ENCODE data around the gene HSD17B1. TPM values are rescaled to one million over a fixed set of nuclear protein-coding genes. Genes with fewer than 3 reads are reported as not detected.
"Not testable (repeated sequence)": the region's sequence is repeated elsewhere in the genome, so short reads cannot be mapped to it uniquely, and the experiment has no call there.

Gene HSD17B1, protein sequence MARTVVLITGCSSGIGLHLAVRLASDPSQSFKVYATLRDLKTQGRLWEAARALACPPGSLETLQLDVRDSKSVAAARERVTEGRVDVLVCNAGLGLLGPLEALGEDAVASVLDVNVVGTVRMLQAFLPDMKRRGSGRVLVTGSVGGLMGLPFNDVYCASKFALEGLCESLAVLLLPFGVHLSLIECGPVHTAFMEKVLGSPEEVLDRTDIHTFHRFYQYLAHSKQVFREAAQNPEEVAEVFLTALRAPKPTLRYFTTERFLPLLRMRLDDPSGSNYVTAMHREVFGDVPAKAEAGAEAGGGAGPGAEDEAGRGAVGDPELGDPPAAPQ
- polyA plus RNA-seq (ENCODE audit: insufficient read length in 4 of 4) = 1 to 10 TPM; 2.2 to 5.8 (median 3.5) TPM

DNA sequence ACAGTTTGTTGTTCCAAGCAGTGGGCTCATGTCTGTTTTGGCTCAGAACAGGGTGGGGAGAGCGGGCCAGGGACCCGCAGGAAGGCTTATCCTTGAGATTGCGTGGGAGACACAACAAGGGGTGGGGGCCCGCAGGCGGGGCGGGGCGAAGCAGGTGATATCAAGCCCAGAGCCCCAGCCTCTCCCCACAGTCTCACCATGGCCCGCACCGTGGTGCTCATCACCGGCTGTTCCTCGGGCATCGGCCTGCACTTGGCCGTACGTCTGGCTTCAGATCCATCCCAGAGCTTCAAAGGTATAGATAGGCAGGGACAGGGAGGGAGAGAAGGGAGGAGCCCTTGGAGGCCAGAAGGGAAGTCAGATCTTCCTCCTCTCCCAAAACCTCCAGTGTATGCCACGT is at the start of gene HSD17B1:
Gene HSD17B1 (plus strand): TSS at position 188 of the 400 bp plus-strand sequence. CDS start 11 bp downstream, at position 199.
- not testable (repeated sequence) for DNase-seq (ENCODE audit: low read depth in 4 of 4, low spot score in 3 of 4)

DNA sequence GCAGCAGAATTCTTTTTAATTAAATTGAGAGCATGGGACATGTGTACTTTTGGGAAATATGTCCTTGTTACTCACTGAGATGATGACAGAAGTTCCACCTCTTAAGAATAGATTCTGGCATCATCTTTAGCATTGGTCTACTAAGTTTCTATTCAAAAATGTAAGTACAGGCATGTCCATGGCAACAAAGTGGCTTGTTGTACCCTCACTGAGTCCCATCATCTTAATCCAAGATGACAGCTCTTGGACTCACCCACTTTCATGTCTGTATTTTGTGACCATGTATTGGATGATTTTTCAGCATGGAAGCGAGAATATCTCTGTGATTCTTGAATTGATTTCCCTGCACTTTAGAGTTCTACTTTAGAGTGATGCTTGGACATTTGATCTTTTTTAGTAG is 49.8 kb upstream of the HSD17B1 start:
- no peak for DNase-seq (ENCODE audit: low read depth in 4 of 4, low spot score in 3 of 4)

DNA sequence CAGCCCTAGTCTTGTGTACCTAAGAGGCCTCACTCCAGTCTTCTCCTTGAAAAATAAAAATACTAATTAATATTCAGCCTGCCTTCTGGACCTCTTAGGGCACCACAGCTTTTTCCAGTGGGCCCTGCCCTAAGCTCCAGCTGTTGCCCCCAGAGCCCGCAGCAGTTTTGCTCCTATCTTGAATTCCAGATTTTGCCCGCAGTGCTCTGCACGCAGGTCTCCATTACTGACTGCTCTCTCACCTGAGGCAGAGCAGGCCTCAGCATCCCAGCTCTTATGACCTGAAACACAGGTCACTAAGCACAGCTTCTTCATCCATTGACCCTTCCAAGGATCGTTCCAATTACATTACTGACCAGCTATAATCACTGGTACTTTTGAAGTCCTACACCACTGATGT is 45.1 kb upstream of the HSD17B1 start:
- DNase-seq (ENCODE audit: low read depth in 4 of 4, low spot score in 3 of 4) = no peak

DNA sequence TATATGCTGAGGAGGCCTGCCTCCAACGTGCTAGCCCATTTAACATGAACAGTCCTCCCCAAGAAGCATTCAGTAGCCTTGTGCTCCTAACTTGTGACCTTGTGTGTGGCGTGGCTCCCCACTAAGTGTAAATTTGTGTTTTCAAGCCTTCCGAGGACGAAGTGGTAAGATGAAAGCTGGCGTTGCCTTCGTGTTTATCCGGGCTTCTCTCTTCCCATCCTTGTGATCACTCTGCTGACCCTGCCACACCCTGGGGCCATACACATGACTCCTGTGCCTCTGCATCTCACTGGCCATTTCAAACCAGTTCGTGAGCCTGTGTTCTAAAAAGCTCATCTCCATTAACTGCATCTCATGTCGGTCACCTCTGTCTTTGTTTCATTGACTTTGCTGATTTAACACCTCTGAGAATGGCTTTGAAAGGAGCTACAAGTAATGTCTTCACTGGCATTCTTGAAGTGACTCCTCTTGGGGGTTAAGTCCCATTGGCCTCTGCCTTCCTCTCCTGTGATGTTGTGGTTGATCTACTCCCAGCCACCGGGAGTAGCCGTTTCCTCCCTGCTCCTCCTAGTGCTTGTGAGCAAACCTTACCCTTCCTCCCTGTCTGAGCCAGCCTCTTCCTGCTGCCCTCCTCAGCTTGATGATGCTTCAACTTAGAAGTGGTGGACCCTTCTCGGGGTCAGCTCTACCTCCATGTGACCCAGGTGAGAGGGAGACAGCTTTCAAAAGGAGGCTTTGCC is 44.1 kb upstream of the HSD17B1 start:
- no peak for DNase-seq (ENCODE audit: low read depth in 4 of 4, low spot score in 3 of 4)

DNA sequence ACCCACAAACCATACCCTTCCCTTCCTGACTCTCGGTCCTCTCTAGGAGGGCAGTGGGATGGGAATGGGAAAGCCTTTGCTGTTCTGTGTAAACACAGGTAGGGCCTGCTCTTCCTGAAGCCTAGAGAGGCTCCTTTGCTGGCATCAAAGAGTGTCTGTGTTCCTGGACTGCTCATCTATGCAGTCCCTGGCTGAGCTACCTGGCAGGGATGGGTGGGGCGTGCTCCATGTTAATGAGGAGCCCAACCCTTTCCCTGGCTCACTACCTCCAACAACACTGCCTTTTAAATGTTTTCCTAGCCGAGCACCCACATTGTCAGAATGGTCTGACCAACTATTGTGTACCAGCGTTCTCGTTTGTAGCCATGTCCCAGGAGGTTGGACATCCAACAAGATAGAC is 43.3 kb upstream of the HSD17B1 start:
- DNase-seq (ENCODE audit: low read depth in 4 of 4, low spot score in 3 of 4) = no peak

DNA sequence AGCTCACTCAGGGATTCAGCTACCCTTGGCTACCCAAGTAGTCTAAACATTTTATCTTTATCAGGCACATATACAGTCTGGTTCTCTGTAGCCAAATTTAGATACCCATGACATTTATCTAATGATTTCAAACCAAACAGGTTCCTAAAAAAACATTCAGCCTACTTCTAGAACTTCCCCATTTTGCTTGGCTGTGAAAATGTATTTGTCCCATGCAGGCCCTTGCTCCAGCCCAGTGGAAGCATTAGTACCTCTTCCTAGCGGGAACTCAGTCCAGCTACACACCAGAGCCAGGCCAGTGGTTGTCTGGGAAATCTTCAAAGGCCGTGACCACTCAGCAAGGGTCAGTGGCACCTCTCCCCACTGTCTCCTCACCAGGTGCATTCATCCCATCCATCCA is 42.9 kb upstream of the HSD17B1 start:
- DNase-seq (ENCODE audit: low read depth in 4 of 4, low spot score in 3 of 4) = no peak

DNA sequence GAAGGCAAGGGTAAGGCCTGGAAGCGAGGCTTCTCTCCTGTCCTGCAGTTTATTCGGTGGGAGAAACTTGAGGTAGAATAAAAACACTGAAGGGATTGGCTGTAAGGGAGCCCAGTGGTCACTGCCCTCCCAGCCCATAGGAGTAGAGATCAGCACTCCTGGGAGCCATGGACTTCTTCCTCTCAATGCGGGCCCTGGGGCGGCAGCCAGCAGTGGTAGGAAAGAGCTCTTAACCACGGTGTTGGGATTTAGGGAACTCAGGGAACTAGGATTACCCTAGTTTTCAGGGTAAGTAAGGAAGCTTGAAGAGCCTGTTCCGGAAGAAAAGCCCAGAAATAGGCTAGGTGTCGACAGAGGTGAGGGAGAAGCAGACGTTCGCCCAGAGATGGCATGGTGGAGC is 40.5 kb upstream of the HSD17B1 start:
- DNase-seq (ENCODE audit: low read depth in 4 of 4, low spot score in 3 of 4) = no peak

DNA sequence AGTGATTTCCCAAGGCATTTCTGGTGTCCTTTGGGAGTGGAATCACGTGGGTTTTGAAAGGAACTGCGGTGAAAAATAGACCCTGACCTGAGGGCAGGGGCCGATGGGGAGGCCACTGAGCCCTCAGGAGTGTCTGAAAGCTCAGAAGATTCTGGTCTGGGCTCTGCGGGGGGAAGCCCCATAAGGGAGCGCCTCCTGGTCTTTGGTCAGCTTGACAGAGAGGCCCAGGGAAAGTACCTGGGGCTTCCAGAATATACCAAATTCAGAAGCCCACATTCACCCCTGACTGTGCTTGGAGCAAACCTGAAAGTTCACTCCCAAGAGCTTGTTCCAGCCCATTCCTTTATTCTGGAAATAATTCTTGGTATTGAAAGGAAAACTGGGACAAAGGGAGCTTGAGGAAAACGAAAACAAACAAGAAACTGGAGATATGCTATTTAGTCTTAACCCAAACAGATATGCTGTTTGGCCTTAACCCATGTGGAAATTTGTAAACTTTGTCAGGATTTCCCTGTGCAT is 39.9 kb upstream of the HSD17B1 start:
- no peak for DNase-seq (ENCODE audit: low read depth in 4 of 4, low spot score in 3 of 4)

DNA sequence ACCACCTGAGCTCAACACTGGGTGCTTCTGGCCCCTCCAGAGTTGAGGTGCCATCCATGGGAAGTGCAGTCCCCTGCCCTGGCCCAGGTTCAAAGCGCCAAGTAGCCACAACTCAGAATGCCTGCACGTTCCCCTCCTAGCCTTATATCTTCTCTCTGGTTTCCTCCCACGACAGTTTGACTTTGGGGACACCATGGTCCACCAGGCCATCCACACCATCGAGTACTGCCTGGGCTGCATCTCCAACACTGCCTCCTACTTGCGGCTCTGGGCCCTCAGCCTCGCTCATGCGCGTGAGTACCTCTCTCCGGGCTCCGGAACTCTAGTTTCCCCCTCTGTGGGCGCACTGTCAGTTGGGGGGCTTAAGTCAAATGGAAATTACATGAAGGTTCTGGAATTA is 39.0 kb upstream of the HSD17B1 start:
- no peak for DNase-seq (ENCODE audit: low read depth in 4 of 4, low spot score in 3 of 4)

DNA sequence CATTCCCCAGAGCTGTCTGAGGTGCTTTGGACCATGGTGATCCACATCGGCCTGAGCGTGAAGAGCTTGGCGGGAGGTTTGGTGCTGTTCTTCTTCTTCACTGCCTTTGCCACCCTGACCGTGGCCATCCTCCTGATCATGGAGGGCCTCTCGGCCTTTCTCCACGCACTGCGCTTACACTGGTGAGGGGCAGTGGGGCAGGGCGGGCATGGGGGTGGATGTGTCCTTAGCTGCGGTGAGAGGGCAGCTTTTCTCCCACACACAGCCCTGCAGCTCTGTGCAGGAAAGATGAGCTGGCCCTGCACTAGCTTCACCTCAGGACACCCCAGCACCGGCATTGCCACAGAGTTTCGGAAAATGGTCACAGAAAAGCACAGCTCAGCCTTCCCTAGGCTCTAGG is 38.4 kb upstream of the HSD17B1 start:
- no peak for DNase-seq (ENCODE audit: low read depth in 4 of 4, low spot score in 3 of 4)

DNA sequence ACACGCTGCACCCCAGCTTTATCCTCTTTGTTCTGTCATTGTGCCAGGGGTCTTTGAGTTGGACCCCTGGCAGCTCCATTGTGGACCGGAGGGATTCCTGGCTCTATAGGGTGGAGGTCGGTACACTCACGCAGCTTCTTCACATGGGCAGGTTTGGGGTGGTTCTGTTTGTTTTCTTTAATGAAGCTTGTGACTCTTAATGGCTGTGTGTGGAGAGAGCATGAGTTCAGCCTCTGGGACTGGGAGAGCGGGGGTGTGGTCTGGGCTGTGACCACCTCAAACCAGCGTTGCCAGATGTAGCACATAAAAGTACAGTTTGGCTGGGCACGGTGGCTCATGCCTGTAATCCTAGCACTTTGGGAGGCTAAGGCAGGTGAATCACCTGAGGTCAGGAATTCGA is 37.9 kb upstream of the HSD17B1 start:
- no peak for DNase-seq (ENCODE audit: low read depth in 4 of 4, low spot score in 3 of 4)

DNA sequence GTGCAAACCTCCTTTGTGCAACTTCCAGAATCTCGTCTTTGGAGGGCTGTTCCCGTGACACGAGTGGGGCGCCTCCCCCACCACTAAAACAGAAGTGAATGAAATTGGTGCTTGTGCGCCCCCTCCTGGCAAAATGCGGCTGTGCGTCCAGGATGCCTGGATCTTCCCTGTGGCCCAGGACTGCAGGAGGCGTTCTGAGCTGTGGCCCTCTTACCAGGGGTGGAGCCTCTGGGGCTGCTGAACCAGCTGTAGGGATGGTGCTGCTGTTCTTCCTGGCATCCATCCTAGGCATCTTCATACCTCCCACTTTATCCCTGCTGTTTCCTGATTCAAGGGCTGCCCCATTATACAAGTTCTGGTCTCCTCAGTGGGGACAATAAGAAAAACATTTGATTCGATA is 35.2 kb upstream of the HSD17B1 start:
- no peak for DNase-seq (ENCODE audit: low read depth in 4 of 4, low spot score in 3 of 4)

DNA sequence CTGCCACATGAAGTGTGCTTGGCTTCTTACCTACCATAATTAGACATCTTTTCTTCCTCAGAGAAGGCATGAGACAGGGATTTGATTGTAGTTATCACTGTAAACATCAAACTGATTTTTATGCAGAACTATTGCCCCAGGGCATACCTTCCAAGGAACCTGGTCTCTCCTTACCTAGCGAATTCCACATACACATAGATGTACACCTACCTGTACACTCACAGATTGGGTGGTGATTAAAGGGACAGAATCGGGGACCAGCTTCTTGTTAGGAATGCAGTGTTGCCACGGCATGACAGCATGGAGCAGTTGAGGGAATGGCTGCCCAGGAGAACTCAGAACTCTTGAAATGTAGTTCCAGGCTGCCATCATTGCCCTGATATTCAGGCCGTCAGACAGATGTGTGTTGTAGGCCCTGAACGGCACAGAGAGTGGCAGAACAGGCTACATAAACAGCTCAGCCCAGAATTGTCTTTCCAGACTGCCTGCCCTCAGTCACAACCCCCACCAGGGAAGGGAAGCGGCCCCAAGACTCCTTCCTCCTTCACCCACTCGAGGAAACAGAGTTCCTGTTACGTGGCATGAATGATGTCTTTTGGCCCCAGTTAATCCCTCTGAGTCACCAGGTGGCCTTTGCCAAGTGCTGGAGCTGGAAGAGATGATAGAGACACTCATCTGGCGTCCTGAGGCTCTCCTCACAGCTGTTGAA is 34.5 kb upstream of the HSD17B1 start:
- DNase-seq (ENCODE audit: low read depth in 4 of 4, low spot score in 3 of 4) = no peak

DNA sequence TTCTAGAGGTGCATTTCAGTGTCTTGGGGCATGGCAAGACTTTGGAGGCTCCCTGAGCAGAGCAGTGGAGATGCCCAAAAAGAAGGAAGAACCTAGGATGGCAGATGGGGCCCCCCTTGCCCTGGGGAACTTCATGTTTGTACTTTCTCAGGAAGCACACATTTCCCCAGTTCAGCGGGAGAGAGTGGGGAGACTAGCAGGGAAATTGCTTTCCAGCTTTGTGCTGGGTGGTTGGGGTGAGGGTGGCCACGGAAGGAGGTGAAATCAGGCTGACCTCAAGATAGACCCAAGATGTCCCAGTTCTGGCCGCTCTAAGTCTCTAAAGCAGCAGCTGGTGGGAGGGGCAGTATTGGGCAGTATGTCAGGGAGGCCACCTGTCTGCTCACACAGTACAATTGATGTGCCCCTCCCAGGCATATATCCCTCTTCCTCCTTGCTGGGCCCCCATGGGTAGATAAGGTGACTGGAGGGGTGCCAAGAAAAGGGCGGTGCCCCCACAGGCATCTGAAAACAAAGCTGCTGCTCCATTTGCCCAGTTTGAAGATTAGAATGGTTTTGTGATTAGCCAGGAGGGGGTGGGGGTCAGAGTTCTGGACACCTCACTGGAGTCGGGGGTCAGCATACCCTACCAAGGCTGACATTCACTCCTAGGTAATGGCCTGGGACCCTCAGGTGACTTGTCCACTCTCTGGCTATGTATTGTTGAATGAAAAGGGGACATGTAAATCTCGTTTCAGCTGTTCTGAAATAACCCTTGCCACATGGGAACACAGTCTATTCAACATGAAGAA is 33.8 kb upstream of the HSD17B1 start:
- DNase-seq (ENCODE audit: low read depth in 4 of 4, low spot score in 3 of 4) = no peak

DNA sequence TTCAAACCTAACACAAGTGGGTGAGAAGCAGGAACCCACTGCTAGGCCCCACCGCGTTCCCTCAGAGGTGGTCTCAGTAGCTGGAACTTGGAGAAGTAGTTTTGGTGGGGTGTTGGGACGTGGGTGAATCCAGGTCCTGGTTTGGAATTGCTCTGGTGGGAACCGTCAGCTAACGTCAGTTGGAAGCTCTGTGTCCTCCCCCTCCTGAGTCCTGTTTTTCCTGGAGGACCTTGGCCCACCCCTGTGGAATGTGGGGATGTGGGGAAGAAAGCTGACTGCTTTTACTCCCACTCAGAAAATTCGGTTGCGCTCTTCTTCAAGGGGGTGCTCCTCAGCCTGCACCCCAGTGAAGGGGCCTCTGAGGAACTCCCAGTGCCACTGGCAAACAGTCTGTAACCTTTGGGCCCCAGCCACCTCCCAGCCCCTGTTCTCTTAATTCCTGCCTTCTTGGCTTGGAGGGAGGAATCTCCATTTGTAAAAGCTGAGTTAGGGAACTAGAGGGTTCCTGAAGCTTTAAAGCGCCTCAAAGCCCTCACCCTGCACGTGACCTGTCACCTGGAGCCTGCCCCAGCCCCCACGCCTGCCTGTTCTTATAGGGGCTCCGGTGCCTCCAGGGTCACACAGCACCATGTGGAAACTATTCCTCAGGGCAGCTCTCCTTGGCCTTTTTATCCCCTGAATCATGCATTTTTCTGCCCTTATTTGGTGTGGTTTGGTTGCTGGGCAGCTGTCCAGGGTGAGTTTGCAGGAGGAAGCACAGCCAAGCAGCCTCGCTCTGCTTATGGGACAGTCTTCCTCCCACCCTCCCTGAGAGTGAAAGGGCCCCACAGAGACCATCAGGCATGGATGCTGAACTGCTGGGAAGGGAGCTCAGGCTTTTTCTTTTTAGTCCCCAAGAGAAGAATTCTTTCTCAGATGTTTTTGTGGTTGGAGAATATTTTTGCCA is 32.9 kb upstream of the HSD17B1 start:
- peak; percentile 78 to 83 (median 82) for DNase-seq (ENCODE audit: low read depth in 4 of 4, low spot score in 3 of 4)

DNA sequence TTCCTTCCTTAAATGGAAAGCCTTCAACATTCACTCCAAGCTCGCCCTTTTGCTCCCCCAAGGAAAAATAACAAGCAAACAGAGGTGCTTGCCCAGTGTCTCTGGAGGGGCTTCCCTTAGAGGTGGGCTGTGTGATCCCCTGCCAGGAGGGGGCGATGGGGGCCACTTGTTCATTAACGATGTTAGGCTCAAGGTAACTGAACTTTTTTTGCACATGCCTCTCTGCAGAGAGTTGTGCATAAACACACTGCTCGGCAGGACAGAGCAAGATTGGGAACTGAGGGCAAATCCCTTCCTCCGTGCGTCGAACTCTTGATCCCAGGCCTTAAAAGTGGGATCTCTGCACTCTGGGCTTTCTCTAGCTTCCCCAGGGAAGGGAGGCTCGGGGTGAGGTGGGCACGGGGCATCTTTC is 32.2 kb upstream of the HSD17B1 start:
- DNase-seq (ENCODE audit: low read depth in 4 of 4, low spot score in 3 of 4) = no peak

DNA sequence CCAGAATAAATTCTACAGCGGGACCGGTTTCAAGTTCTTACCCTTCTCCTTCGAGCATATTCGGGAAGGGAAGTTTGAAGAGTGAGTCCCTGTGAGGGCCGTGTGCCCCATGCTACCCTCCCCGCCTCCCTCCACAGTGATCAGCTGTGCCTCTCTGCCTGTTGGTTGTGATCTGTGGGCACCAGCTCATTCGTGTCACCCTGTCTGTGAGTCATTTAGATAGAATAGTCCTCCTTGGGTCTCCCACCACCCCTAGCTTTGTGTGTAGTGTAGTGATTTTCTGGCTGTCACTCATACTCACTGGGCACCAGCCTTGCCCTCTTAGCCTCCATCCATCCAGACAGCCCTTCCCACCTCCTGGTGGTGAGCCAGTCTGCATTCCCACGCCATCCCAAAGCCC is 31.7 kb upstream of the HSD17B1 start:
- no peak for DNase-seq (ENCODE audit: low read depth in 4 of 4, low spot score in 3 of 4)

DNA sequence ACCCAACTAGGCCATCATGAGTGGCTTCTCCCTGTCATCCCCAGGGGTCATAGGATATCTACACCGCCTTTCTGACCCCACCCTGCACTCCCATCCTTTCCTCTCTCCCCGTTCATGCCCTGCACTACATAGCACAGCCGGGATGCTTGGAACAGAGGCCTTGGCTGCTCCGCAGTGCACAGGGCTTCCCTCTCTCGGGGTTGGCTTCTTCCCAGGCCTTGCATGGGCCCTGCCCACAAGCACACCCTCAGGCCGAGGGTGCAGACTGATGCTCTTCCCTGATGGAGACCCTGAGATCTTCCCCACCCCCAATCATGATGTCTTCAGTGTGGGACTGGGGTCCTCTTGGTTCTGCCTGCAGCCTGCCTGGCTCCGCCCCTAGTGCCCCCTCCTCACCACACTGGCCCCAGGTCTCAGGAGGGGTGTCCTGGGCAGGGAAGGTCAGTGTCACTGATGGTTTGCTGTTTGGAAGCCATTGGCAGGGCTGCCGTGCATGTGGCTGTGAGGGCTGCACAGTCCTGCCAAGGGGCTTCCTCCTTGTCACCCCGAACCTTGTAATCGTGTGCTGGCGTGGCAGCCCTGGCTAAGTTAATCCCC is 31.0 kb upstream of the HSD17B1 start:
- DNase-seq (ENCODE audit: low read depth in 4 of 4, low spot score in 3 of 4) = no peak

DNA sequence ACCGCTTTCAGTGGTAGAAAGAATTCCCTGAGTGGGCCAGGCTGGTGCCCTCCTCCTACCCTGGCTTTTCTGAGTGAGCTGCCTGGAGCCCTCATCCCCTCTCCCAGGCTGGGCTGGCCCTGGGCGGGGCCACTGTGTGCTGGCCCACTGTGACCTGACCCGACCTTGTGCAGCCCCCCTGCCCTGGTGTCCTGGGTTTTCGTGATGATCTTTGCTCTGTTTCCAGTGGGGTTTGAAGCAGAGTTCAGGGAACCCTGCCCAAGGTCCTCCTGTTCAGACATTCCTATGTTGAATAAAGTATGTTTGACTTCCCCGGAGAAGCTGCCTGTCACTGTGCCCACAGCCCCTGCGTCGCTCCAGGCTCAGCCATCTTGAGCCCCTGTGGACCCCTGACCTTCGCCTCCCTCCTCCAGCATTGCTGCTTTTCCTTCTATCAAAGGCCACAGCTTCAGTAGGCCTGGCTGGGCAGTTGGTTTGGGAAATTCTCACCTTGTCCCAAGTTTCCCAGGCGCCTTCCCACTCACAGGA is 30.4 kb upstream of the HSD17B1 start:
- DNase-seq (ENCODE audit: low read depth in 4 of 4, low spot score in 3 of 4) = no peak
